HG03558 (cell line): Measurements from ENCODE around the gene AUH.

ENCODE experiments used
- ATAC-seq: cut with Tn5 transposase; IDR thresholded peaks from one replicate; pipeline ENCODE4 v1.9.1; 2021; ENCODE audit warnings: moderate number of reproducible peaks; ENCODE audit not compliant: unreplicated experiment; ENCODE audit errors: extremely low read depth

The AUH gene

GRCh38 chr9:91258451-91258850, 103.3 kb downstream of the AUH start:
- no peak for ATAC-seq

GRCh38 chr9:91256235-91256634, 105.5 kb downstream of the AUH start:
- no peak for ATAC-seq

DNA sequence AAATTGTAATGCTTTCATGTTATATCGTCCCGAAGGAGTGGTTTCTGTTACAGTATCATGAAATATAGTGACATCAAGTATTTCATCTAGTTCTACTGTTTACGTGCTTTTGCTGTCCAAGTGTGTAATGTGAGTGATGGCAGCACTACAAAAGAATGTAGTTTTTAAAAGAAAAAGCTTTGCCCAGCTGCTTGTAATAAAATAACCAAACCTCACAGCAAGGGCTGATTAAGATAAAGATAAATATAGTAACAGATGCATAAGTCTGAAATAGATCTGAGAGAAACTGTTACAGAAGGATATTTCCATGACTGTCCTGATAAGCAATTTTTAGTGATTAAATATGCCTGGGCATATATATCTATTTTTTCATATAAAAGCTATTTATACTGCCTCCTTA, 106.4 kb downstream of the AUH start:
- ATAC-seq = no peak

DNA sequence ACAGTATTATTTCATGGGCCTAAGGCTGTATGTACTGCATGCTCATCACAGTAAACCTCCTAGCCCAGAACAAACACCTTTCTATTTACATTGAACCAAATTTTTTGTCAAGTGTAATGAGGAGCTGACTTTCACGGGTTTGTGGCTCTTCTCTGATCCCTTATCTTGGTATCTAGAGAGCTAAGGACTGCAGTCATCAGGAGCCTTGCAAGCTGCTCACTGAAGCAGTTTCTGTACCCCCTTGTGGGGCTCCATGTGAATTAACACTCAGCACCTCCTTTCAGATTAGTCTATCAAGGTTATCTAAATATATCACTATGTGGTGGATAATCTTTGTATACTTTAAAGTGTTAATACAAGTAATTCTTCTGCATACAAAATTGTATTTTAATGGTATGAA, 108.2 kb downstream of the AUH start:
- ATAC-seq = no peak

- no peak for ATAC-seq
These were observed 113.0 kb downstream of the AUH start for GRCh38 chr9:91248707-91249106.

DNA sequence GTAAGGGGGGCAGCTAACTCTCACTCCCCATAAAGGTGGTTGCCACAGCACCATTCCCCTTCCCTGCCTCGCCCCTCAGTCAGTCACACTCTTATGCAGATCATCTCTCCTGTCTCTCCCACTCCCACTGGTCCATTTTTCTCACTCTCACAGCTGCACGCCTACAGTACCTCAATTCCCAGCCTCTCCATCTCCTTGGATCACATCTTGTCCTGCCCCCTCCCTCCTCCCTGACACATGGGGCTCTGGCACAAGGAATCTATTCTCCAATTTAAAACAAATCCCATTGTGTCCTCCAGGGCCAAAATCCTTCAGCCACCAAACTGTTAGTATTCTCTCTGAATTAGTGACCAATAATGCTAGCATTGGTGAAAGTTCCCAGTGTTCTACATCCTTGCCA, 114.4 kb downstream of the AUH start:
- no peak for ATAC-seq

- ATAC-seq = no peak
These were observed 114.9 kb downstream of the AUH start for GRCh38 chr9:91246846-91247245.

DNA sequence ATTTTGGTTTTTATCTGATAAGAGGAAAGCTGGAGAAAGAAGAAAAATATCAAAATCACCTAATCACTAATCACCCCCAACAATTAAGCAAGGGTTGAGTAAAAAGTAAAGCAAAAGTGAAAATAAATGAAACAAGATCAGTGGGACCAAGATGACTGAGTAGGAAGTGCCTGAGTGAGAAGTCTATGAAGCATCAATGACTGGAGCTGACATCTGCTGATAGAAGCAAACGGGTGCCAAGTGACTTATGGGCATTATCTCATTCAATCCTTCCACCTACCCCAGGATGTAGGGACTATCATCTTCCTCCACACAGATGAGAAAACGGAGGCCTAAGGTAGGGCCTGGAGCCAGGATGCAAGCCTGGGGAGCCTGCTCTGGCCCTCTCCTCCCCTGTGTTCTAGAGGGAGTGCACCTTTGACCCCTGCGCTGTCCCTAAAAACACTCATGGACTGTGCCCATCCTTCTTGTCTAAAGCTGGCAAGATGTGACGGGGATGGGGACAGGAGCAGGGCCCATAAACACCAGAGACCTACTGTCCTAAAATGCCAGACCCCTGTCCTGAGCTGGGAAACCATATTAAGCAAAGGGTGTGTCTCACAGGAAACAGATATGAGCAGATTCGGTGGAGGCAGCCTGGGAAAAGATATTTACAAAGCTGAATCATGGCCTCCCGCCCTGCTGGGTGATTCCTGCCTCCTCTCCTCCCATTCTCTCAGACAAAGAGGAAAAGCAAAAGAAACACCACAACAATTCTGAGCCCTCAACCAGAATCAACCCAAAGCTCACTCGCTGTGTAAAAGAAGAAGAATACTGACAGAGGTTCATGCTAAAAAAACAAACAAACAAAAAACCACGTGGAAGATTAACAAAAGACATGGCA, 116.0 kb downstream of the AUH start:
- no peak for ATAC-seq

DNA sequence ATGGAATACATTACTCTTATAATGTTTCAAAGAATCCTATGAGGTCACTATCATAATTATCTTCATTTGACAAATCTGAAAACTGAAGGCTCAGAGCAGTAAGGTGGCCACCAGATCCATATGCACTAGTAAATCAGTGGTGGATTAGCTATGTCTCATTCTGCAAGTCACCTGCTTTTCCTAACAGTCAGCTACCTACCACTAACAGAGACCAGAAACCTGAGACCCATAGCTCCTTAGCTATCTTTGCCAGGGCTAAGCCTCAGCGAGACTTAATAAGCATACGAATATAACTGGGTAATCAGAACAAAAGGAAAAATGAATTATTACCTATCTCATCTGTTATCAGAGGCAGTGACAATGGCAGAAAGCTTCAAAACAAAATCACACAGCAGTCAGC, 118.7 kb downstream of the AUH start:
- no peak for ATAC-seq

- ATAC-seq = no peak
These were observed 119.8 kb downstream of the AUH start for GRCh38 chr9:91241909-91242308.

- no peak for ATAC-seq
These were observed 121.0 kb downstream of the AUH start for GRCh38 chr9:91240596-91241165.

- ATAC-seq = no peak
These were observed 122.2 kb downstream of the AUH start for GRCh38 chr9:91239367-91240111.

- ATAC-seq = no peak
These were observed 127.2 kb downstream of the AUH start for GRCh38 chr9:91234523-91234922.

DNA sequence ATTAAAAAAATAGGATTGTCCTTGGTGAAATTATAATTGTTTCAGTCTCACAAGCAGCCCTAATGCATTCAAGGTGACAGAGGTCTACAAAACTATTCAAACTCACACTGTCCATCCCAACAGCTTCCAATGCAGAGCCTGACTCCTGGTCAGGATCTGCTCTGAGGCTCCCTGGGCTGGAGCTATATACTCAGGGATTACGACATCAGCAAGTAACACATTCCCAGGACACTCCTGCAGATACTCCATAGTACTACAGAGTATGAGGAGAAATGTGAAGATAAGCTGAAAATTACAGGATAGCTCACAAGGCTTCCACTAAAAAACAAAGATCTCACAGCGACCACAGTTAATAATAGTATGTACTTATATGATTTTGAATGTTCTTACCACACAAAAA, 130.1 kb downstream of the AUH start:
- ATAC-seq = no peak

DNA sequence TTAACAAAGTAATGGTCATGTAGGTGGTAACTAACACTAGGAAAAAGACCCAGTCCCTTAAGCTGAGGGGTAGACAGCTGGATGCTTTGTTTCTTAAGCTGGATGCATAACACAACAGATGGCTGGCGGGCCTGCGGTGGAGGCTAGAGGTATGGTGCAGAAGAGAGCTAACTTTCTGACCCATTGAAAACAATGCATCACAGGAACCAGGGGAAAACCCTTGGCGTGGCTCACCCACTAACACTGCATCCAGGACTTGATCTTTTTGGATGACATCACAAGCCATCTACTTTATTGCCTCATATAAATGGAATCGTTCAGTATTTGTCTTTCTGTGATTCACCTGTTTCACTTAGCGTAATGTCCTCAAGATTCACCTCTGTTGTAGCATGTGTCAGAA, 138.7 kb downstream of the AUH start:
- no peak for ATAC-seq

DNA sequence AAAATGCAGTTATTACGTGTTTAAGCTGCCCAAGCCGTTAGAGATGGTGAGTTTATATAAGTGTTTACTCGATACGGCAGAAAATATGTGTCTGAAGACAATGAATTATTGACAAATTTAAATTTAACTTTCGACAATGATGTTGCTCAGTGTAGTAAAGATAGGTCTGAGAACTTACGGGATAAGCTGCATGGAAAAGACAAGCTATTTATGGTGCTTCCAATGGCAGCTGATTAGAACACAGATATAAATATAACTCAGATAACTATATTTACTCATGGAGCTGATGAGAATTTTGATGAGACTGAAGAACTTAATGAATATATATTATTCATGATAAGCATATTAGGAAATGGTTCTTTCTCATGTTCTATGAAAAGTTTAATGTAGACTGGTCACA, 139.3 kb downstream of the AUH start:
- ATAC-seq = no peak

- ATAC-seq = no peak
These were observed 140.4 kb downstream of the AUH start for GRCh38 chr9:91221332-91221731.

DNA sequence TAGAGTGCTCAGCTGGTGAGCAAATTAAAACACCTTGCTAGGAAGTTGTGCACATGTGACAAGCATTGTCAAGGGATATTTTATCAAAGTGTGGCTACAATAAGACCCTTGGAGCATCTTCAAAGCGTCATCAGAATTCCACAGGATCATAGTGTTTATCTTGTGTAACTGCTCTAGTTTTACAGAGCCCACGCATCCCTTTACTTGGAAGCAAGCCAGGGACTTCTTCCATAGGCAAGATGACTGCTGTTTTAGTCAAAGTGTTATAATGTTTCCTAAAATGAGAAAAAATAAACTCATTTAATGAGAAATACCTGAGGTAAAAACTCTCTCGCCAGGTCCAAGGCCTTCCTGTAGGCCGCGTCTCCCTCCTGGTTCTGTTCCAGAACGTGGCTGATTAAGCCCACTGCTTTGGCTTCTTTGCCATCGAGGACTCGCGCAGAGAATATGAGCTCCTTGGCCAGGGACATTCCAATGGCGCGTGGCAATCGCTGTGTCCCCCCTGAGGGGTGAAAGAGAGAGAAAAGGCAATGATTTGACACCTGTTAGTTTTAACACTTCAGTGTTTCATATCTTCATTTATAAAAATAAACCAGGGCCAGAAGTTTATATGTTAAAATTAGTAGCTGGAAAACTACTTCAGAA, 141.1 kb downstream of the AUH start:
- no peak for ATAC-seq

DNA sequence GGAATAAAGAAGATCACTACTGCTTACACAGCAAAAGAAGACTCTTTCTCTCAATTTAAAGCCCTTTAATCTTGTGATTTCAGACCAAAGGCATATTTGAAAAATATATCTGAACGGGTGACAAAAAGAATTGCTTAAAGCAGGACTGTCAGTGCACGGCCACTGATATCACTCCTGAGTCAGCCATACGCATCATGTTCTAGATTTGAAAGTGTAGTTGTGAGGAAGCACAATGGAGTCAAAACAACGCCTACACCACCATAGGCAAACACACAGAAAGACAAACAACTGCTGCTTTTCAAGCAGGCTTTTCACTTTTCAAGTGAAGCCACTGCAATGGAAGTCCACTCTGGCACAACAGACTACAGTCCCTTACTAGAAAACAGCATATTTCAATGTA, 141.7 kb downstream of the AUH start:
- no peak for ATAC-seq

DNA sequence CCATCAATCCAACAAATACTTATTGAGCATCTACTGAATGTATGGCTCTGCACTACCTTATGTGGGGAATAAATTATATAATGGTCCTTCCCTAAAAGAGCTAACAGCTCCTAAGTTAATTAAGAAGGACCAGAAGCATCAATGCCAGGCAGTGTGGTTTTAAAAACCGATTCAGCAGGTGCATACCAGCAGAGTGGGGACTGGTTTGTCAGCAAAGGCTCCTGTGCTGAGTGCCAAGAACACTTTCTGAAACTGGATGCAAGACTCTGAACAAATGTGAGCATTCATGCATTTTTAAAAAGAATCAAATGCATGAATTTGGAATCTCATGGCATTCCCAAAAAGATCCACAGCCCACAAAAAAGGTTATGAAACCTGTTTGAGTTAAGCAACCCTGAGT, 142.2 kb downstream of the AUH start:
- no peak for ATAC-seq

DNA sequence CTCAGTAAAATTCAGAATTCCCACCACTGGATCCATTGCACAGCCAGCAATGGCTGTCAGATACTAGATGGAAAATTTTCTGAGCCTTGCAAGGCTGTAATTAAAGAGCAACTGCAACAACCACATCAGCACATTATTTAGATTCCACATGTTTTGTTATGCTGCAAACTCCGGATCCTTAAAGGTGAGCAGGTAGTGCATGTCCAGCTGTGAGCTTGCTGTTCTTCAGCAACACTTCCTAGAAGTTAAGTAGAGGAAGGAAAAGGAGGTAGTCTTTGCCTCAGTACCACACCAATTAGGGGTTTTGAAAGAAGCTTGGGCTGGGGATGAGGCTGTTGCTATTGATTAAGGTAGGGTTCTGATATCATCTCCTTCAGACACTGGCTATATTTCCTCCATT, 144.3 kb downstream of the AUH start:
- no peak for ATAC-seq
